Smooth muscle cell (in vitro differentiated cells): ENCODE data around the gene MYLK3. TPM values are rescaled to one million over a fixed set of nuclear protein-coding genes. Genes with fewer than 3 reads are reported as not detected.

Source experiments
- DNase-seq: peaks from one replicate; lab custom pipeline; 2025; ENCODE audit not compliant: unreplicated experiment; lab: John Stamatoyannopoulos, UW
- H2AFZ ChIP-seq: fragments of 200-600 bp; sonication (generic); 2 replicates; pipeline ENCODE4 v1.6.0; 2016; ENCODE audit warnings: antibody characterized with exemption, low read depth, mild to moderate bottlenecking
- H3F3A ChIP-seq: fragments of 200-600 bp; sonication (generic); 2 replicates; pipeline ENCODE4 v1.6.0; 2017; ENCODE audit warnings: antibody characterized with exemption, low read depth
- H3K27ac ChIP-seq: fragments of 200-600 bp; sonication (generic); 2 replicates; pipeline ENCODE4 v1.5.1; 2016; ENCODE audit warnings: low read depth, mild to moderate bottlenecking
- H3K27me3 ChIP-seq: fragments of 200-600 bp; sonication (generic); 2 replicates; pipeline ENCODE4 v1.6.1; 2016; ENCODE audit warnings: low read depth, mild to moderate bottlenecking
- H3K36me3 ChIP-seq: fragments of 200-600 bp; sonication (generic); 2 replicates; pipeline ENCODE4 v1.5.1; 2016; ENCODE audit warnings: low read depth
- H3K4me1 ChIP-seq: fragments of 200-600 bp; sonication (generic); 2 replicates; pipeline ENCODE4 v1.5.1; 2016; ENCODE audit warnings: low read depth
- H3K4me2 ChIP-seq: fragments of 200-600 bp; sonication (generic); 2 replicates; pipeline ENCODE4 v1.6.0; 2016; ENCODE audit warnings: mild to moderate bottlenecking
- H3K4me3 ChIP-seq: fragments of 200-600 bp; sonication (generic); 2 replicates; pipeline ENCODE4 v1.5.1; 2016; ENCODE audit warnings: mild to moderate bottlenecking
- H3K79me2 ChIP-seq: fragments of 200-600 bp; sonication (generic); 2 replicates; pipeline ENCODE4 v1.6.0; 2016; ENCODE audit warnings: low read depth, mild to moderate bottlenecking
- H3K9ac ChIP-seq: fragments of 200-600 bp; sonication (generic); 2 replicates; pipeline ENCODE4 v1.6.0; 2016; ENCODE audit warnings: low read depth
- H3K9me3 ChIP-seq: fragments of 200-600 bp; sonication (generic); replicated peaks from 2 replicates; pipeline ENCODE4 v1.5.1; 2016; ENCODE audit warnings: low read depth
- H4K20me1 ChIP-seq: fragments of 200-600 bp; sonication (generic); 2 replicates; pipeline ENCODE4 v1.6.0; 2016; ENCODE audit warnings: low read depth
- WGBS: methylation state at CpG from one replicate; pipeline ENCODE4 v1.1.7; 2016; ENCODE audit warnings: low lambda C conversion rate; 5-methylcytosine and 5-hydroxymethylcytosine counted together
- polyA plus RNA-seq: library from polyadenylated mRNA; unstranded; fragments of >200 nt; fragmentation: Nextera tagmentation; extraction: Ambion mirVana; gene quantifications from 2 replicates; pipeline ENCODE4 v1.2.1, GENCODE V29; 2016
- total RNA-seq: library from RNA; depleted of rRNA; stranded (reverse); fragments of >200 nt; gene quantifications from 2 replicates; pipeline ENCODE4 v1.2.3, GENCODE V29; 2014
- TF ChIP-seq, protein P1 (sequence below): fragments of 200-600 bp; sonication (generic); IDR thresholded peaks from 2 replicates; pipeline ENCODE4 v1.5.1; 2017; ENCODE audit warnings: borderline replicate concordance, mild to moderate bottlenecking, antibody characterized with exemption; ENCODE audit not compliant: insufficient read depth, poor library complexity, severe bottlenecking

MYLK3 gene
- total and polyA plus RNA-seq, 2 experiments from 2014 or later, result 0.22 to 0.33 TPM

DNA sequence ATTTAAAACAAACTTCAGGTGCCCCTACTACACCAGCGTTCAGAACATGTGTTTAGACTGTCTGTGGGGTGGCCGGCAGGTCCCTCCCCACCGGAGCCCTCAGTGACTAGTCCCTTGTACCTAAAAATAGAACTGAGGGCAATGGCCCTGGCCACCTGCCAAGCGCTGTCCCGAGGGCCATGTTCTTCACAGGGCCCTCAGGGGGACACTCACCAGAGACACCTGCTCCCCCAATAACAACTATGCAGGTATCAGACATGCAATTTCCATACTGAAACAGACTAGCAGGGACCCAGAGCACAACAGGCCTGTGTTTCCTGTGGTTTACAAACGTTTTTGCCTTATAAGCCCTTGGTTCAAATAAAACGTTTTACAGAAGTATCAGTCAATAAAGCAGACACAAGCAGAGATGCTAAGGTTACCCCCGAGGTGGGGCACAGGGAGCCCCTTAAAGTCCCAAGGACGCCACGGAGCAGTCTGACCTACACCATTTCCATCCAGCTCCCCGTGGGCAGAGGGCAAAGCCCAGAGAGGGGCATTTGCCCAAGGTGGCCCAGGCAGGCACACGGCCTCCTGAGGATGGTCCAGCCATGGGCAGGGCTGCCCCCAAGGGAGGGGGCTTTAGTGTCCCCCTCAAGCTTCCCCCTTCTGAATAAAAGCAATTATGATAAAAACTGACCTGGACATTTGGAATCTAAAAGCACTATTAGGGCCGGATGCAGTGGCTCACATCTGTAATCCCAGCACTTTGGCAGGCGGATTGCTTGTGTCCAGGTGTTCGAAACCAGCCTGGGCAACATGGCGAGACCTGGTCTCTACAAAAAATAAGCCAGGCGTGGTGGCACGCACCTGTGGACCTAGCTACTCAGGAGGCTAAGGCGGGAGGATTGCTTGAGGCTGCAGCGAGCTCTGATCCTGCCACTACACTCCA lies 896 bp upstream of the MYLK3 start:
- Histone ChIP-seq H3K9me3 (no peaks in the 10 kb centered on the region), H3K36me3 (no peaks in the 10 kb centered on the region), H3K79me2 (no peaks in the 10 kb centered on the region), H3K9ac (no peak overlapping the region), H3K4me2 (no peak overlapping the region), H3K4me1 (peaks cover 6% of the 10 kb centered on the region), H3K27me3 (no peaks in the 10 kb centered on the region), H3K27ac (no peak overlapping the region), H3F3A (no peaks in the 10 kb centered on the region), H3K4me3 (no peak overlapping the region), H4K20me1 (no peaks in the 10 kb centered on the region), H2AFZ (no peak overlapping the region)
- DNase-seq, result no peak
- whole genome bisulfite sequencing, result 74% methylated on average over 20 of the region's 20 CpGs
- TF ChIP-seq, protein P1, sequence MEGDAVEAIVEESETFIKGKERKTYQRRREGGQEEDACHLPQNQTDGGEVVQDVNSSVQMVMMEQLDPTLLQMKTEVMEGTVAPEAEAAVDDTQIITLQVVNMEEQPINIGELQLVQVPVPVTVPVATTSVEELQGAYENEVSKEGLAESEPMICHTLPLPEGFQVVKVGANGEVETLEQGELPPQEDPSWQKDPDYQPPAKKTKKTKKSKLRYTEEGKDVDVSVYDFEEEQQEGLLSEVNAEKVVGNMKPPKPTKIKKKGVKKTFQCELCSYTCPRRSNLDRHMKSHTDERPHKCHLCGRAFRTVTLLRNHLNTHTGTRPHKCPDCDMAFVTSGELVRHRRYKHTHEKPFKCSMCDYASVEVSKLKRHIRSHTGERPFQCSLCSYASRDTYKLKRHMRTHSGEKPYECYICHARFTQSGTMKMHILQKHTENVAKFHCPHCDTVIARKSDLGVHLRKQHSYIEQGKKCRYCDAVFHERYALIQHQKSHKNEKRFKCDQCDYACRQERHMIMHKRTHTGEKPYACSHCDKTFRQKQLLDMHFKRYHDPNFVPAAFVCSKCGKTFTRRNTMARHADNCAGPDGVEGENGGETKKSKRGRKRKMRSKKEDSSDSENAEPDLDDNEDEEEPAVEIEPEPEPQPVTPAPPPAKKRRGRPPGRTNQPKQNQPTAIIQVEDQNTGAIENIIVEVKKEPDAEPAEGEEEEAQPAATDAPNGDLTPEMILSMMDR, result no peak

DNA sequence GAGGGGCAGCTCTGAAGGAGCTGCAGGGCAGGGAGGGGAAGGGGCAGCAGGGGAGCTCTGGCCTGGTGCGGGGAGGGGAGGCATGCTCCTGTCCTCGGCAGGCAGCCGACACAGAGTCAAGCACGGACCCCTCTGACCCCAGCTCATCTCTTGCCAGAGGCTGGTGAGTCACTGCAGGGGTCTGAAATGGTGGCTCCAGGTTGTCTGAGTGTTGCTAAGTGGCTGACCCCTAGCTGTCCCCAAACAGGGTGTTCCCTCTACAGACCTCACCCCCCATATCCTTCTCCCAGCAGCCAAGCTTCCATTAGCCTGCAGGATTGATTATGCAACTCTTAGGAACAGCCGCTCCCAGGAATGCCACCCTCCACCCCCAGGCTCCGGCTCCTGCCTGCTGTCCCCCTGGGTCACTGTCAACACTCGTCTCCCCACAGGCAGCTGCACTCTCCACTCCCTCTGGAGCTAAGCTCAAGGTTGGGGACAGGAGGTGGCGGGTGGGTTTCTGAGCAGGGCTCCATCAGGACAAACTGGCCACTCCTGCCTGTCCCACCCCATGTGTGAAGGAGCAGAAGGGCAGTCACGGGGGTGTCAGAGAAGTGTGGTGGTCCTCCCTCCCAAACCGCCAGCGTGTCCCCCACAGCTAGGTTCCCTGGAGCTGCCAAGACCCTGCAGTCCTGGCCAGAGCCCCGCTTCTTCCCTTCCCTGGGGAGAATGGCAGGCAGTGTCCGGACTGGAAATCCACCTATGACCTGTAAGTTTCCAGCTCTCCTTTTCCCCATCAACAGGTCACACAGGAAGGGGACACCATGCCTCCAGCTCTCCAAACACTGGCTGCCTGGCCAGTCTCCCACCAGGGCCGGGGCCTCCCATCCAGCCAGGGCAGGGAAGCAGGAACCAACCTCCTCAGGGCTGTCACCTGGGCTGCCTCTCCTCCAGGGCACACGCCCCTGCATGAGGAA lies 1.0 kb downstream of the MYLK3 start:
- Histone ChIP-seq H2AFZ (no peak overlapping the region), H3K4me1 (peaks cover 6% of the 10 kb centered on the region), H3K4me3 (no peak overlapping the region), H3K79me2 (no peaks in the 10 kb centered on the region), H3K27ac (no peak overlapping the region), H3K36me3 (no peaks in the 10 kb centered on the region), H3F3A (no peaks in the 10 kb centered on the region), H3K27me3 (no peaks in the 10 kb centered on the region), H3K4me2 (no peak overlapping the region), H3K9me3 (no peaks in the 10 kb centered on the region), H3K9ac (no peak overlapping the region), H4K20me1 (no peaks in the 10 kb centered on the region)
- DNase-seq, result no peak
- TF ChIP-seq, protein P1, result no peak
- WGBS, result 69% methylated on average over 14 of the region's 15 CpGs

- peaks cover 6% of the 10 kb centered on the region for H3K4me1 ChIP-seq
- H4K20me1 ChIP-seq, result no peaks in the 10 kb centered on the region
- no peak overlapping the region for H3K27ac ChIP-seq
- H3F3A ChIP-seq, result no peaks in the 10 kb centered on the region
- WGBS, result 92% methylated on average over 7 of the region's 7 CpGs
- no peaks in the 10 kb centered on the region for H3K36me3 ChIP-seq
- H3K27me3 ChIP-seq, result no peaks in the 10 kb centered on the region
- no peak overlapping the region for H3K4me2 ChIP-seq
- H3K79me2 ChIP-seq, result no peaks in the 10 kb centered on the region
- no peak overlapping the region for H3K4me3 ChIP-seq
- H3K9me3 ChIP-seq, result no peaks in the 10 kb centered on the region
- no peak for DNase-seq
- no peak overlapping the region for H2AFZ ChIP-seq
- no peak overlapping the region for H3K9ac ChIP-seq
- TF ChIP-seq, protein P1, result no peak
These were observed 2.5 kb downstream of the MYLK3 start for GRCh38 chr16:46745617-46746016.
